GM23248 (cell line): ENCODE data around the gene LDB1. TPM values are rescaled to one million over a fixed set of nuclear protein-coding genes. Genes with fewer than 3 reads are reported as not detected.
A peak's percentile ranks its signal among the peaks of the same experiment; 100 is the strongest.

Experiments used
- DNase-seq: peaks from one replicate; pipeline ENCODE4 v3.0.0-alpha.2; 2015
- H2AFZ ChIP-seq: fragments of 200-600 bp; sonication (generic); 2 replicates; pipeline ENCODE4 v1.6.1; 2016; ENCODE audit warnings: antibody characterized with exemption
- H3F3A ChIP-seq: fragments of 200-600 bp; sonication (generic); 2 replicates; pipeline ENCODE4 v1.6.1; 2016; ENCODE audit warnings: mild to moderate bottlenecking, antibody characterized with exemption, mixed run types; ENCODE audit not compliant: insufficient read depth
- H3K27ac ChIP-seq: fragments of 200-600 bp; sonication (generic); 2 replicates; pipeline ENCODE4 v1.5.1; 2016; ENCODE audit warnings: mild to moderate bottlenecking
- H3K27me3 ChIP-seq: fragments of 200-600 bp; sonication (generic); replicated peaks from 2 replicates; pipeline ENCODE4 v1.6.1; 2016; ENCODE audit warnings: mild to moderate bottlenecking; ENCODE audit not compliant: insufficient read depth
- H3K36me3 ChIP-seq: fragments of 200-600 bp; sonication (generic); 2 replicates; pipeline ENCODE4 v1.6.1; 2016; ENCODE audit warnings: low read depth, mild to moderate bottlenecking
- H3K4me1 ChIP-seq: fragments of 200-600 bp; sonication (generic); 2 replicates; pipeline ENCODE4 v1.6.1; 2016; ENCODE audit warnings: mild to moderate bottlenecking; ENCODE audit not compliant: insufficient read depth
- H3K4me2 ChIP-seq: fragments of 200-600 bp; sonication (generic); one replicate; pipeline ENCODE4 v1.6.1; 2016; ENCODE audit warnings: mild to moderate bottlenecking; ENCODE audit not compliant: unreplicated experiment
- H3K4me3 ChIP-seq: fragments of 200-600 bp; sonication (generic); 2 replicates; pipeline ENCODE4 v1.5.1; 2016; ENCODE audit warnings: mild to moderate bottlenecking
- H3K79me2 ChIP-seq: fragments of 200-600 bp; sonication (generic); 2 replicates; pipeline ENCODE4 v1.6.1; 2016; ENCODE audit warnings: mild to moderate bottlenecking; ENCODE audit not compliant: insufficient read depth
- H3K9ac ChIP-seq: fragments of 200-600 bp; sonication (generic); 2 replicates; pipeline ENCODE4 v1.6.1; 2016; ENCODE audit warnings: mild to moderate bottlenecking
- H3K9me2 ChIP-seq: fragments of 200-600 bp; sonication (generic); 2 replicates; pipeline ENCODE4 v1.6.1; 2016; ENCODE audit warnings: mixed run types, mild to moderate bottlenecking, moderate library complexity; ENCODE audit not compliant: insufficient read depth
- H3K9me3 ChIP-seq: fragments of 200-600 bp; sonication (generic); one replicate; pipeline ENCODE4 v1.6.1; 2017; ENCODE audit warnings: low read depth
- H4K20me1 ChIP-seq: fragments of 200-600 bp; sonication (generic); 2 replicates; pipeline ENCODE4 v1.6.0; 2016; ENCODE audit not compliant: insufficient read depth
- EZH2 ChIP-seq: fragments of 200-600 bp; sonication (generic); IDR thresholded peaks from 2 replicates; pipeline ENCODE4 v1.6.1; 2018; ENCODE audit warnings: antibody characterized with exemption, mild to moderate bottlenecking; ENCODE audit not compliant: insufficient read depth, poor library complexity, severe bottlenecking
- EZH2phosphoT487 ChIP-seq: fragments of 200-600 bp; sonication (generic); IDR thresholded peaks from 2 replicates; pipeline ENCODE4 v1.6.1; 2018; ENCODE audit warnings: antibody characterized with exemption, moderate library complexity, mild to moderate bottlenecking, low read depth; ENCODE audit not compliant: insufficient read depth
- WGBS, 2 experiments: methylation state at CpG; one replicate each; pipeline ENCODE4 v1.1.6; 2015 to 2017; ENCODE audit warnings: low lambda C conversion rate in 2 of 2, low coverage in 1 of 2; ENCODE audit errors: missing lambda C conversion rate in 2 of 2; 5-methylcytosine and 5-hydroxymethylcytosine counted together
- in situ Hi-C: fragments of 300-500 bp; cut with MboI; formaldehyde crosslinking; loops from 2 replicates; pipeline ENCODE4 v1.15.0; 2020
- polyA plus RNA-seq: library from polyadenylated mRNA; unstranded; fragments of >200 nt; fragmentation: Nextera tagmentation; extraction: Ambion mirVana; gene quantifications from 2 replicates; pipeline ENCODE4 v1.2.1, GENCODE V29; 2016
- total RNA-seq: library from RNA; depleted of rRNA; stranded (reverse); fragments of >200 nt; shearing (Covaris generic); gene quantifications from 2 replicates; pipeline ENCODE4 v1.2.3, GENCODE V29; 2014

LDB1 gene
- total and polyA plus RNA-seq, 2 experiments from 2014 or later = 5.0 to 28.1 TPM

DNA sequence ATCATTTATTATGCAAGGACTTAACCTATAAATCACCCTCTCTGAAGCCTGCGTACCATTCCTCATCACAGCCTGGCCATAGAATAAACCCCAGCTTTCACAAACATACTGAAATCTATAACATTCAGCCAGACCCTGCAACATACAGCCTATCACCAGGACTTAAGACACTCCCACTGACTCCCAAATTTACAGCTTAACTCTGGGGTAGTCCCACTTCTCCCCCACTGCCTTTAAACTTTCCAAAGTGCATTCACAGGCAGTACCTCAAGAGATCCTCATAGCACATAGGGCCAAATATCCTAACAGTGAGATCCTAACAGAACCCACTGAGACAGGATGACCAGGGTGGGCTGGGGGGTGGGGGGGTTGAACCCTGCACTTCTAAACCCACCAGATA lies 3.5 kb downstream of the LDB1 start:
- peak overlapping the region; percentile 87 for H3K27ac ChIP-seq
- no peak for TF ChIP-seq EZH2
- no peak for TF ChIP-seq EZH2phosphoT487
- in situ Hi-C loops = no loop called here
- H3K9me2 ChIP-seq = no peaks in the 10 kb centered on the region
- DNase-seq = no peak
- no peaks in the 10 kb centered on the region for H3K36me3 ChIP-seq
- no peaks in the 10 kb centered on the region for H4K20me1 ChIP-seq
- H3K4me1 ChIP-seq = peaks cover 55% of the 10 kb centered on the region
- 0 out of 2 replicates have a peak overlapping the region, but pooled peaks have one; percentile 91 for H3K4me3 ChIP-seq
- peak overlapping the region; percentile 98 for H3K4me2 ChIP-seq
- H3K9ac ChIP-seq = peak overlapping the region; percentile 92; the same call in 1 of the 2 replicates
- H3K27me3 ChIP-seq = no peaks in the 10 kb centered on the region
- no peak overlapping the region for H2AFZ ChIP-seq
- H3K79me2 ChIP-seq = peaks cover 78% of the 10 kb centered on the region
- H3F3A ChIP-seq = peaks cover 26% of the 10 kb centered on the region
- no peaks in the 10 kb centered on the region for H3K9me3 ChIP-seq
- 92 to 100% methylated on average over 1 of the region's 1 CpG for WGBS, 2 experiments

DNA sequence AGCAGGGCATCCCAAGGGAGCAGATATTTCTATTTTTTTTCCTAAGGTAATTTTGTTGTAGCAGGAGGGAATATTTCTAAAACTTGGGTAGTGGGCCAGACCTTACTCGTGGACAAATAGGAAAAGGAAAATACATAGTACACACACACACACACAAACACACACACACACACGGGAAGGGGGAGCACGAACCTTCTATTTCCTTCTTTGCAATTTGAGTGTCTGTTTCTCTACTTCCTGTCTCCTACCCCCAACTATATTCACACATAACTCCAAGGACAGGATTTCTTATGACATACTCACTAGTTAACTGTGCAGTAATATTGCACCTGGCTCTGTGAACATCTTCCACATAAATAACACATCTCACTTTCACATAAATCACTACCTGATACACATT lies 4.4 kb downstream of the LDB1 start:
- Histone ChIP-seq H4K20me1 (no peaks in the 10 kb centered on the region; the same call in 1 of the 2 replicates), H3K36me3 (peaks cover 6% of the 10 kb centered on the region; the same call in 1 of the 2 replicates), H3K9me3 (no peaks in the 10 kb centered on the region), H3K27me3 (no peaks in the 10 kb centered on the region), H3K4me3 (peak overlapping the region; percentile 83), H2AFZ (no peak overlapping the region), H3K4me1 (peaks cover 48% of the 10 kb centered on the region), H3K79me2 (peaks cover 86% of the 10 kb centered on the region), H3K4me2 (peak overlapping the region; percentile 80), H3K27ac (peak overlapping the region; percentile 55), H3K9me2 (no peaks in the 10 kb centered on the region), H3K9ac (peak overlapping the region; percentile 85; the same call in 1 of the 2 replicates), H3F3A (peaks cover 23% of the 10 kb centered on the region)
- peak; percentile 32 for DNase-seq
- 0 to 1% methylated on average over 2 to 3 of the region's 3 CpGs for WGBS, 2 experiments
- TF ChIP-seq EZH2 (no peak), EZH2phosphoT487 (no peak)
- in situ Hi-C loops = no loop called here

DNA sequence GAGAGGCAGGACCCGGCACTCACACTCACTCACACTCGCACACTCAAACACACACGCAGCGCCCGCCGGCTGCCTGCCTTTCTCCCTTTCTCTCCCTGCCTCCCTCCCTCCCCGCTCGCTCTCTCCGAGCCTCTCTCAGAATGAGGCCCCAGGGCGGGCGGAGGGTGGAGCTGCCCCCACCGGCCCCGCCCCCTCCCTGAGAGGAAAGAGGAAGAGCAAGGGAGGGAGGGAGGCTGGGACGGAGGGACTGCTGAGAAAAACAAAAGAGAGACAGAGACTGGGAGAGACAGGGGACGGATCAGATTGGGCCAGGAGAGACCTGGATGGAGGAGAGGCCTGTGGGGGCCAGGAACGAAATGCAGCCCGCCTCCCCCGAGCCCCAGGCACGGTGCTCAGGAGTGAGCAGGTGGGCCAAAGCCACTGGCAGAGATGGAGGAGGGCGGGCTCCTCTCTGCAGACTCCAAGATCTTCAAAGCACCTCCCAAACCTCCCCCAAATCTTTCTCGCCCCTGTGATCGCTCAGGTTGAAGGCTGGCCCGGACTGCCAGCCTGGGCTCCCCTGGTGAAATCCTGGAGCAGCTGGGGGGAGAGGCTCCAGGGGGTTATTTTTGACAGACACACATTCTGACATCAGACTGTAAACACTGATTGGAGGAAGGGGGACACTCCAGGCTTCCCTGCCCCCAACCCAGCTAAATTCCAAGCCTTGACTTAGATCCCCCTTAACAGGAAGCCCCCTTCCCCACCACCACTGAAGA lies 5.1 kb downstream of the LDB1 start:
- DNase-seq = peak; percentile 94
- H3K27ac ChIP-seq = peak overlapping the region; percentile 55
- peaks cover 14% of the 10 kb centered on the region; the same call in 1 of the 2 replicates for H3K36me3 ChIP-seq
- peaks cover 94% of the 10 kb centered on the region for H3K79me2 ChIP-seq
- no peaks in the 10 kb centered on the region; the same call in 1 of the 2 replicates for H4K20me1 ChIP-seq
- peak overlapping the region; percentile 56 for H2AFZ ChIP-seq
- no peaks in the 10 kb centered on the region for H3K27me3 ChIP-seq
- no peak for TF ChIP-seq EZH2
- TF ChIP-seq EZH2phosphoT487 = no peak
- H3K4me2 ChIP-seq = peak overlapping the region; percentile 80
- H3F3A ChIP-seq = peaks cover 23% of the 10 kb centered on the region
- in situ Hi-C loops = no loop called here
- peak overlapping the region; percentile 85 for H3K9ac ChIP-seq
- H3K4me1 ChIP-seq = peaks cover 48% of the 10 kb centered on the region
- H3K9me2 ChIP-seq = no peaks in the 10 kb centered on the region
- H3K4me3 ChIP-seq = peak overlapping the region; percentile 83
- WGBS, 2 experiments = 0 to 1% methylated on average over 13 to 23 of the region's 23 CpGs
- no peaks in the 10 kb centered on the region for H3K9me3 ChIP-seq

DNA sequence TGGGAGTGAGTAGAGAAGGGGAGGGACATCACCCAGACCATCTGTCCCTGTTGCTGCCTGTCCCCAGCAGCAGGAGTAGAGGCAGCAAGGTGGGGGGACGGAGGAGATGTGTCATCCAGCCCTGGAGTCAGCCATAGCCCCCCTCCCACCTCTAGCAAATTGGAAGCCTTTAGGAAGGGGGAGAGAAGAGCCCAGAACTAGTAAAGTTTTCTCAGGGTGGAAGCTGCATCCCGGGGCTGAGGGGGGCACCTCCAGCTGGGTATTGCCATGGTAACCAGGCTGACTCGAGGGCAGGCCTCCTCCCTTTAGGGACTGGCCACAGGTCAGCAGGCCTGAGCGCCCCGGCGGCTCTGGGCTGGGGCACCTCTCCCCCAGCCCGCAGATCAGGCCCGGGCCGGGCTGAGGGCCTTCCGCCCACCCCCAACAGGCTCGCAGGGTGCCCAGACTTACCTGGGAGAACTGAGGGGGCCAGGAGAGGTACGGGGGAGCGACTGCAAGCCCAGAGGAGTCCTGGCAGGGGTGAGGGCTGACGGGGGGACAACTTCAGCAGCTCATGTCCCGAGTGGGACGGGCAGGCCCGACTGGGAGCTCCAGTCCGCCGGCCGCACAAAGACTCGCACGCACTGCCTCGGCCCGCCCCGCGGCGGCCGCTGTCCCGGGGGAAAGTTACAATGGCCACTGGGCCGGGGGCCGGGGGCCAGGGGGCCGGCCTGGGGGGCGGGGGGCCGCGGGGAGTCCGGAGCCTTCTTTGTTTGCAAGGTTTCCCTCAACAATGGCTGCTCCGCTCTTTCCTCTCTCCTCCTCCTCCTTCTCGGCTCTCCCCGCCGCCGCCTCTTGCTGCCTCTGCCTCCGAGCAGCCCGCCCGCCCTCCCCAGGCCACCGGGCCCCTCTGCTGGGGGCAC lies 6.0 kb downstream of the LDB1 start:
- DNase-seq = peak; percentile 74
- Histone ChIP-seq H3K9me2 (no peaks in the 10 kb centered on the region), H2AFZ (peak overlapping the region; percentile 56), H3K9me3 (no peaks in the 10 kb centered on the region), H3K4me1 (peaks cover 48% of the 10 kb centered on the region), H4K20me1 (no peaks in the 10 kb centered on the region; the same call in 1 of the 2 replicates), H3K4me2 (peak overlapping the region; percentile 66), H3K9ac (peak overlapping the region; percentile 85), H3F3A (peaks cover 20% of the 10 kb centered on the region), H3K79me2 (peaks cover 90% of the 10 kb centered on the region), H3K4me3 (peak overlapping the region; percentile 83), H3K27me3 (no peaks in the 10 kb centered on the region), H3K27ac (peak overlapping the region; percentile 65), H3K36me3 (peaks cover 20% of the 10 kb centered on the region; the same call in 1 of the 2 replicates)
- no peak for TF ChIP-seq EZH2phosphoT487
- TF ChIP-seq EZH2 = no peak
- in situ Hi-C loops = no loop called here
- 1% methylated on average over 29 to 35 of the region's 45 CpGs for WGBS, 2 experiments
